Dedifferentiated amniotic fluid mesenchymal stem cell (primary cell): ENCODE measurements around the gene SCN7A.
"Not testable (repeated sequence)": the region's sequence is repeated elsewhere in the genome, so short reads cannot be mapped to it uniquely, and the experiment has no call there.

Experiments used
- DNase-seq: peaks from one replicate; pipeline ENCODE4 v3.0.0-alpha.2; 2016; ENCODE audit errors: extremely low spot score

The SCN7A gene

GRCh38 chr2:166454006-166454595 lies 39.9 kb downstream of the SCN7A start:
- no peak for DNase-seq

- no peak for DNase-seq
Measured at GRCh38 chr2:166451468-166451867, 42.6 kb downstream of the SCN7A start.

- DNase-seq: no peak
Measured at GRCh38 chr2:166449439-166449838, 44.6 kb downstream of the SCN7A start.

GRCh38 chr2:166448106-166448505 lies 45.9 kb downstream of the SCN7A start:
- no peak for DNase-seq

- DNase-seq: no peak
Measured at GRCh38 chr2:166444306-166444705, 49.7 kb downstream of the SCN7A start.

GRCh38 chr2:166440313-166440712 lies 53.7 kb downstream of the SCN7A start:
- DNase-seq: no peak

- DNase-seq: no peak
Measured at GRCh38 chr2:166439078-166439477, 55.0 kb downstream of the SCN7A start.

GRCh38 chr2:166436976-166437375 lies 57.1 kb downstream of the SCN7A start:
- DNase-seq: no peak

- no peak for DNase-seq
Measured at GRCh38 chr2:166436189-166436588, 57.9 kb downstream of the SCN7A start.

- no peak for DNase-seq
Measured at GRCh38 chr2:166434491-166434890, 59.6 kb downstream of the SCN7A start.

GRCh38 chr2:166433457-166433856 lies 60.6 kb downstream of the SCN7A start:
- no peak for DNase-seq

GRCh38 chr2:166432331-166432730 lies 61.7 kb downstream of the SCN7A start:
- DNase-seq: no peak

- DNase-seq: no peak
Measured at GRCh38 chr2:166424841-166425240, 69.2 kb downstream of the SCN7A start.

- DNase-seq: peak; percentile 66
Measured at GRCh38 chr2:166419616-166419934, 74.5 kb downstream of the SCN7A start.

- DNase-seq: no peak
Measured at GRCh38 chr2:166418853-166419615, 75.0 kb downstream of the SCN7A start.

GRCh38 chr2:166417669-166418068 lies 76.4 kb downstream of the SCN7A start:
- no peak for DNase-seq

- no peak for DNase-seq
Measured at GRCh38 chr2:166413255-166413654, 80.8 kb downstream of the SCN7A start.

GRCh38 chr2:166411473-166412230 lies 82.4 kb downstream of the SCN7A start:
- DNase-seq: peak; percentile 29

GRCh38 chr2:166410828-166411472 lies 83.1 kb downstream of the SCN7A start:
- DNase-seq: peak; percentile 79

- DNase-seq: not testable (repeated sequence)
Measured at GRCh38 chr2:166407746-166408145, 86.3 kb downstream of the SCN7A start.

GRCh38 chr2:166406374-166406773 lies 87.7 kb downstream of the SCN7A start:
- no peak for DNase-seq

GRCh38 chr2:166405569-166405926 lies 88.5 kb downstream of the SCN7A start:
- no peak for DNase-seq
